HG02870 (cell line): ENCODE results near the gene CD300A.
"Not testable (repeated sequence)": the region's sequence is repeated elsewhere in the genome, so short reads cannot be mapped to it uniquely, and the experiment has no call there.

Experiments
- ATAC-seq: cut with Tn5 transposase; IDR thresholded peaks from one replicate; pipeline ENCODE4 v1.9.1; 2021; ENCODE audit warnings: mild to moderate bottlenecking, moderate library complexity; ENCODE audit not compliant: unreplicated experiment

The CD300A gene

GRCh38 chr17:74478420-74479100, 12.1 kb downstream of the CD300A start:
- ATAC-seq, result no peak

- ATAC-seq, result no peak
These were observed 13.9 kb downstream of the CD300A start for GRCh38 chr17:74480290-74480689.

- ATAC-seq, result no peak
These were observed 15.2 kb downstream of the CD300A start for GRCh38 chr17:74481621-74482020.

GRCh38 chr17:74484066-74484465, 17.6 kb downstream of the CD300A start:
- no peak for ATAC-seq

- no peak for ATAC-seq
These were observed 18.7 kb downstream of the CD300A start for GRCh38 chr17:74485022-74485743.

- ATAC-seq, result no peak
These were observed 19.4 kb downstream of the CD300A start for GRCh38 chr17:74485841-74486240.

GRCh38 chr17:74488276-74488675, 21.8 kb downstream of the CD300A start:
- not testable (repeated sequence) for ATAC-seq

- no peak for ATAC-seq
These were observed 24.3 kb downstream of the CD300A start for GRCh38 chr17:74490716-74491115.

GRCh38 chr17:74491626-74492025, 25.2 kb downstream of the CD300A start:
- no peak for ATAC-seq

- ATAC-seq, result no peak
These were observed 26.9 kb downstream of the CD300A start for GRCh38 chr17:74493331-74493833.

- ATAC-seq, result no peak
These were observed 31.0 kb downstream of the CD300A start for GRCh38 chr17:74497471-74497870.

- no peak for ATAC-seq
These were observed 33.6 kb downstream of the CD300A start for GRCh38 chr17:74499992-74500391.

GRCh38 chr17:74502861-74503260, 36.4 kb downstream of the CD300A start:
- ATAC-seq, result no peak

- ATAC-seq, result not testable (repeated sequence)
These were observed 37.5 kb downstream of the CD300A start for GRCh38 chr17:74503949-74504348.

GRCh38 chr17:74508156-74508555, 41.7 kb downstream of the CD300A start:
- no peak for ATAC-seq

- no peak for ATAC-seq
These were observed 45.6 kb downstream of the CD300A start for GRCh38 chr17:74512036-74512435.

GRCh38 chr17:74512624-74513091, 46.2 kb downstream of the CD300A start:
- no peak for ATAC-seq

- ATAC-seq, result no peak
These were observed 47.7 kb downstream of the CD300A start for GRCh38 chr17:74513987-74514631.

GRCh38 chr17:74514632-74515334, 48.3 kb downstream of the CD300A start:
- ATAC-seq, result no peak

- ATAC-seq, result no peak
These were observed 49.5 kb downstream of the CD300A start for GRCh38 chr17:74515941-74516340.
